GM18508 (cell line): Measurements from ENCODE around the gene FANCE.
"Not testable (repeated sequence)": the region's sequence is repeated elsewhere in the genome, so short reads cannot be mapped to it uniquely, and the experiment has no call there.

Experiments
- ATAC-seq: cut with Tn5 transposase; IDR thresholded peaks from one replicate; pipeline ENCODE4 v1.9.1; 2021; ENCODE audit warnings: moderate number of reproducible peaks; ENCODE audit not compliant: insufficient read depth, unreplicated experiment

FANCE gene

GRCh38 chr6:35429463-35429862 lies 22.7 kb upstream of the FANCE start:
- no peak for ATAC-seq

DNA sequence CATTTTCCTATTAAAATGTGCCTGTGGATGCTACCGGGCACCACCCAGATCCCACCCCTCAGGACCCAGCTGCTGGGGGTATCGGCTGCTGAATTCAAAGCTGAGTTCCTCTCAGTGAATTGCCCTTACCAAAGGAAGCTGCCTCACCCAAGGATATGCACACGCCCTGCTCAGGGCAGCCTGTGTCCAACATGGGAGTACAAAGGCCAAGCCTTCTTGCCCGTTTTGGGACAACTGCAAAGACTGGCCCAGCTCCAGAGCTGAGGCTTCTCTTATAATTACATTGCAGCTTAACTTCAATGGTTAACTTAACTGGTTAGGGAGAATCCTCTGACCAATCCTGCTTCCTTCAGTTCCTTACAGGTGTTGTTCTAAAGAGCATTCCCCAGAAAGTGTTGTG lies 19.8 kb upstream of the FANCE start:
- no peak for ATAC-seq

- ATAC-seq = not testable (repeated sequence)
These were observed 19.4 kb upstream of the FANCE start for GRCh38 chr6:35432702-35433101.

GRCh38 chr6:35435074-35435837 lies 16.9 kb upstream of the FANCE start:
- no peak for ATAC-seq

DNA sequence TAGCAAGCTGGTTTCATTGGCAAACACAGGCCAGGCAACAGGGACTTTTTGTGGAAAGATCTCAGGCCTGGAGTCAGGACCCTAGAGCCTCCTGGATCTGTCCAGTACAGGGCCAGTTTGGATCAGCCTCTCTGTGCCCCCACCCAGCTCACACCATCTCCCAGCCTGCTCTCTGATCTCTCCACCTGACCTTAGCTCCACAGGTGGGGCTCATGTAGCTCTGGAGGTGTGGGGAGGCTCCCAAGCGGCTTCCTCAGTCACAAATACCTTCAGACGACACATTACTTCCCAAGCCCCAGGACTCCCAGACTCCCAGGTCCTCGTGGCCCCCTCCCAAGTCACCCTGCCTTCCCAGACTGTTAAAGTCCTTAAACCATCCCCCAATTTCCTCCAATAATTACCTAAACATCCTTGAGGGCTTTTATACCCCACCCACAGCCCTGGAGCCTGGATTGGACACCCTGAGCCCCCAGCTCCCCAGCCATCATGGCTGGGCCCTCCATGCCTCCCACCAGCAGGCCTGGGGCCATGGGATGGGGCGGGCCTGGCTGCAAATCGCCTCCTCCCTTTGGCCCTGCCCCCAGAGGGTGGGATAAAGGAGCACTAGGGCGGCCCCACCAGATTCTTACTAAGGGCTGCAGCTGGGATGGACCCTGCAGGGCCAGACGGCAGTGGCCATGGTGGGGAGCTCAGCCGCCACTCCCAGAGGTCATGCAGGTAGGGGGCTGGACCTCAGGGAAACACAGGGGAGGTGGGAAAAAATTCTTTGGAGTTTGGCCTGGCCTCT lies 15.9 kb upstream of the FANCE start:
- no peak for ATAC-seq

- ATAC-seq = not testable (repeated sequence)
These were observed 13.6 kb upstream of the FANCE start for GRCh38 chr6:35438378-35439065.

DNA sequence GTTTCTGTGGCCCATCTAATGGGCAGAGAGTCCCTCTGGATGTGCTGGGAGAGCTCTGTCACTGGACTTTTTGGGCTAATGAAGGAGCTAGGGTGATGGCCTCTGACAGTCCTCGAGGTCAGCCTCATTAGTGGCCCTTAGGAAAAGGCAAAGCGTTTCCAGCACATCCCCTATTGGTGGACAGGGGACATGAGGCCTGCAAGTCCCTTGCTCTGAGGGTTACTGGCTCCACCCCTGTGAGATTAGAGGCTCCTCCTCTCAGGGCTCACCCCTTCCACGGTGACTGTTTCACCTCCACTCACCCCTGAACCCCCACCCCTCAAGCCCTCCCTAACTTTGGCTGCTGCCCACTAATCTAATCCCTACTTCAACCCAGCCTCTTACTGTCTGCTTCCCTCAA lies 12.8 kb upstream of the FANCE start:
- ATAC-seq = no peak

DNA sequence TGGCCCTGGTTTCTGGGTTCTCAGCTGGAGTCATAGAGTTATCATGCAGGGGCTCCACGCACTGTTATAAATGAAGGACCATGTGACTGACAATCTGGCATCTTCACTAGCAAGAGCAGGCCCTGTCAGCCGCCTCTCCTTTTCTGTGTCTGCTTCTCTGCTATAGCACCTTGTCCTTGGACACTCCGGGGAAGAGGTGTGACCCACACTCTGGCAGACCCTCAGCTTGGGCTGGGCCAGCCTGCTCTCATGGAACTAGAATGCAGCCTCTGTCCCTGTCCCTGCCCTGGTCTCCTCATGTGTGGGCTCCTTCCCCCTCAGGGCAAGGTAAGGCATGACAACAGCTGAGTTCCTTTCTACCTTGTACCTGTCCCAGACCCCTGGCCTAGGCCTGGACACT lies 10.9 kb upstream of the FANCE start:
- no peak for ATAC-seq

- no peak for ATAC-seq
These were observed 10.5 kb upstream of the FANCE start for GRCh38 chr6:35441642-35442041.

DNA sequence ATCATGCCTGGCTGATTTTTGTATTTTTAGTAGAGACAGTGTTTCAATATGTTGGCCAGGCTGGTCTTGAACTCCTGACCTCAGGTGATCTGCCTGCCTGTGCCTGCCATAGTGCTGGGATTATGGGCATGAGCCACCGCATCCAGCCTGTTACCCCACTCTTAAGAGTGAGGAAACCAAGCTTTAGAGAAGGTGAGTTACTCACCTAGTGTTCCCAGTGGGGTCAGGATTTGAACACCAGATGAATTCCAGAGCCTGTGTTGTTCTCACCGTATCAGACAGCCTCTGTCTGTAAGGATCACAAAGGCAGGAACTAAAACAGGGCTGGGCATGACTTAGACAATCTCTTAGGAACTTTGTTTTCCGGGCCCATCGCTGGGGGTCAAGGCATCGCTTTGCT lies 9.4 kb upstream of the FANCE start:
- no peak for ATAC-seq

GRCh38 chr6:35443341-35444030 lies 8.7 kb upstream of the FANCE start:
- ATAC-seq = no peak

GRCh38 chr6:35445691-35446090 lies 6.4 kb upstream of the FANCE start:
- ATAC-seq = no peak

- no peak for ATAC-seq
These were observed 3.9 kb upstream of the FANCE start for GRCh38 chr6:35448191-35448590.

DNA sequence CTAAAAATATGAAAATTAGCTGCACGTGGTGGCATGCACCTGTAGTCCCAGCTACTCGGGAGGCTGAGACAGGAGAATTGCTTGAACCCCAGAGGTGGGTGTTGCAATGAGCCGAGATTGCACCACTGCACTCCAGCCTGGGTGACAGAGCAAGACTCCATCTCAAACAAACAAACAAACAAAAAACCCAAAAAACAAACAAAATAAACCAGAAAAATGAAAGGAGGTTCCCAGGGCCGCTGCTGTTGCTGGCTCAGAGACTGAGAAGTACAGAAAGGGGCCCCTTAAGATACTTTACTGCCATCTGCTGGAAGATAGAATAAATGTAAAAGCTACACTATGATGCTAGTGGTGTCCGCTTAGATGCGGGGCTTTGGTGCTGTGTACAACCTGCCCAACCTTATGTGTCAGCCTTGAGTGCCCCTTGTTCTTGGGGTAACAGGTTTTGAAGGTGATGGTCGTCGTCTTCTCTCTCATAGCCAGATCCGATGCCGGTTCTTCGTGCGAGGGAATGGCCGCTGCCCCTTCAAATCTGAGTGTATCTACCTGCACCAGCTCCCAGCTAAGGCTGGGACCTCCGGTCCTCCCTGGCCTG lies 2.8 kb upstream of the FANCE start:
- ATAC-seq = no peak

GRCh38 chr6:35451354-35452182 lies 570 bp upstream of the FANCE start:
- no peak for ATAC-seq

DNA sequence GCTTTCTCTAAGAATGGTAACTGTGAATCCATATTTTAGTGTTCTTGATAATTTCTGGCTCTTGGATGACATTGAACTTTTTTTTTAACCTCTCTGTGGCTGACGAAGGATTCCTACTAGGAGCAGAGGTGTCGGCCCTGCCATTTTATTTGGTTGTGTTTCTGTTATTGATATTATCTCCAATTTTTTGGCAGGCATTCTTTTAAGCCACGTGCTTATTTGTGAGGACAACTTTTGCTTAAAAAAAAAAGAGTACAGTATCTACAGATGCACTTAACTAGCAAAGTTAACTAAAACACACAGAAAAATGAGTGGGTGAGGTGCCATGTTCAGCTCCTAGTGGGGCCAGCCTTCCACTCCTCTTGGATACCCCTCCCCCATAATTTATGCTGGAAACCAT lies 1.1 kb downstream of the FANCE start:
- no peak for ATAC-seq

GRCh38 chr6:35454391-35455110 lies 2.4 kb downstream of the FANCE start:
- no peak for ATAC-seq

- no peak for ATAC-seq
These were observed 5.8 kb downstream of the FANCE start for GRCh38 chr6:35457907-35458306.

- no peak for ATAC-seq
These were observed 9.1 kb downstream of the FANCE start for GRCh38 chr6:35461270-35461669.
